Measurements from ENCODE around the gene ZCCHC7.

The ZCCHC7 gene

DNA sequence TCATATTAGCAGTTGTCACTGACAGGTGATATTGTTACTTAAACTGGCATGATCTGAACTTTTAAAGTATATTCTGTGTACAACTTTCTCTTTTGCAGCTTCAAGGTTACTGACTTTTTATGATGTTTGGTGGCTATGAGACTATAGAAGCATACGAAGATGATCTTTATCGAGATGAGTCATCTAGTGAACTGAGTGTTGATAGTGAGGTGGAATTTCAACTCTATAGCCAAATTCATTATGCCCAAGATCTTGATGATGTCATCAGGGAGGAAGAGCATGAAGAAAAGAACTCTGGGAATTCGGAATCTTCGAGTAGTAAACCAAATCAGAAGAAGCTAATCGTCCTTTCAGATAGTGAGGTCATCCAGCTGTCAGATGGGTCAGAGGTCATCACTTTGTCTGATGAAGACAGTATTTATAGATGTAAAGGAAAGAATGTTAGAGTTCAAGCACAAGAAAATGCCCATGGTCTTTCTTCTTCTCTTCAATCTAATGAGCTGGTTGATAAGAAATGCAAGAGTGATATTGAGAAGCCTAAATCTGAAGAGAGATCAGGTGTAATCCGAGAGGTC is 5.9 kb downstream of the ZCCHC7 start:
- DNase-seq (ENCODE audit: low read depth): no peak
- no peaks in the 10 kb centered on the region for H3K27me3 ChIP-seq (replicated peaks; ENCODE audit: control insufficient read depth, insufficient read depth, low read length)
- peaks cover 33% of the 10 kb centered on the region for H3K36me3 ChIP-seq (ENCODE audit: control insufficient read depth, insufficient read depth, low read length, severe bottlenecking)
- H3K9me3 ChIP-seq (ENCODE audit: control insufficient read depth, low read length): no peaks in the 10 kb centered on the region
- H3K4me3 ChIP-seq (ENCODE audit: low read length): no peak overlapping the region
- peaks cover 8% of the 10 kb centered on the region for H3K4me1 ChIP-seq (ENCODE audit: control insufficient read depth, insufficient read depth, low read length)
- no peak overlapping the region for H3K9ac ChIP-seq (ENCODE audit: low read length)

DNA sequence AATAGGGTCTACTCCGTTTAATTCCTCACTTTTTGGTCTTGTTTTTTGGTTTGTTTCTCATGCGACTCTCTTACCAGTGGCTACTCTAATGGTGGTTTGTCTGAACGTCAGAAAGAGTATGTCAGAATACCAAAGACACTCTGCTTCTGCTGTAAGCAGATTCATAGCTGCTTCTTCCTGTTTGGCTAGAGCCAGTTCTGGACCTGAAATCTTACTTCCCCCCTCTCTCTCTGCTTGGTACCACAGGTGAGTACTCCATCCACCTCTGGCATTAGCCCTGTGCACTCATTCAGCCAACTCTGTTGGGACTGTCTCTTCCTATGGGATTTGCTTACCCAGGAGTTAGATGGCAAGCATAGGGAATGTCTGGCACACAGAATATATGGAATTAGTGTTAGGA is 6.6 kb downstream of the ZCCHC7 start:
- Histone ChIP-seq H3K9ac (ENCODE audit: low read length) (no peak overlapping the region), H3K36me3 (ENCODE audit: control insufficient read depth, insufficient read depth, low read length, severe bottlenecking) (peaks cover 38% of the 10 kb centered on the region), H3K4me3 (ENCODE audit: low read length) (no peak overlapping the region), H3K27me3 (replicated peaks; ENCODE audit: control insufficient read depth, insufficient read depth, low read length) (no peaks in the 10 kb centered on the region), H3K9me3 (ENCODE audit: control insufficient read depth, low read length) (no peaks in the 10 kb centered on the region), H3K4me1 (ENCODE audit: control insufficient read depth, insufficient read depth, low read length) (peaks cover 5% of the 10 kb centered on the region)
- no peak for DNase-seq (ENCODE audit: low read depth)

DNA sequence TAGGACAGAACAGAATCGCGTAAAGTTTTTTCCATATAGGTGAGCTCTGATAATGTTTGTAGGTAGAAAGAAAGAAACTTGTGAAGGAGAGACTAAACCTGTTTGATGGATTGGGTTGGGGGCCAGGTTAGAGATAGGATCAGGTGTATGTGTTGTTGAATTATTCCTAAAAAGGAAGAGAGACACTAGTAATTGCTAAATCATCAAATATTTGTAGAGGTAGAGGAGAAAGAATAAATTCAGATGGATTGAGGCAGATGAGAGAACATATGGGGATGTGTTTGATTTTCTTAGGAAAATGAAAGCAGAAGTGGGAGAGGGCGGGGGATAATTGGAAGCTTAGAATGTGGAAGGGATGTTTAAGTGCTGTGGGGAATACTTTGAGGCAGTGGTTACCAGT is 7.7 kb downstream of the ZCCHC7 start:
- H3K36me3 ChIP-seq (ENCODE audit: control insufficient read depth, insufficient read depth, low read length, severe bottlenecking): peaks cover 46% of the 10 kb centered on the region
- H3K4me3 ChIP-seq (ENCODE audit: low read length): no peak overlapping the region

DNA sequence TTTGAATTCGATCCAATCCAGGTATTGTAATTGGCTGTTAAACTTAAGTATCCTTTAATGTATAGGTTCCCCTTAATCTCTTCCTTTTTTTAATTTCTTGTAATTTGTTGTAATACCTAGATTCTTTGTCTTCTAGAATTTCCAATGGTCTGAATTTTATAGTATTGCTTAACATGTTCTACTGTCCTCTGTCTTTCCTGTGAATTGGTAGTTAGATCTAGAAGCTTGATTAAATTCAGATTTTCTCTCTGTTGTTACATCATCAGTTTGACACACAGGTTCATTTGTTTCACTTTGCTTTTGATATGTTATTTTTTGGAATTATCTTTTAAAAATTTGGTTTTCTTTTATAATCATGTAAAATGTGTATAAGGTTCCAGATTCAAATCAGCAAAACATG is 13.8 kb downstream of the ZCCHC7 start:
- Histone ChIP-seq H3K9me3 (ENCODE audit: control insufficient read depth, low read length) (no peaks in the 10 kb centered on the region), H3K4me3 (ENCODE audit: low read length) (no peak overlapping the region), H3K27me3 (replicated peaks; ENCODE audit: control insufficient read depth, insufficient read depth, low read length) (no peaks in the 10 kb centered on the region), H3K9ac (ENCODE audit: low read length) (no peak overlapping the region), H3K36me3 (ENCODE audit: control insufficient read depth, insufficient read depth, low read length, severe bottlenecking) (peaks cover 37% of the 10 kb centered on the region), H3K4me1 (ENCODE audit: control insufficient read depth, insufficient read depth, low read length) (peaks cover 3% of the 10 kb centered on the region)
- DNase-seq (ENCODE audit: low read depth): no peak

More for the DNA sequence above, 7.7 kb downstream of the ZCCHC7 start:
- H3K9ac ChIP-seq (ENCODE audit: low read length): no peak overlapping the region
- DNase-seq (ENCODE audit: low read depth): no peak
- no peaks in the 10 kb centered on the region for H3K4me1 ChIP-seq (ENCODE audit: control insufficient read depth, insufficient read depth, low read length)
- no peaks in the 10 kb centered on the region for H3K9me3 ChIP-seq (ENCODE audit: control insufficient read depth, low read length)
- H3K27me3 ChIP-seq (replicated peaks; ENCODE audit: control insufficient read depth, insufficient read depth, low read length): no peaks in the 10 kb centered on the region

DNA sequence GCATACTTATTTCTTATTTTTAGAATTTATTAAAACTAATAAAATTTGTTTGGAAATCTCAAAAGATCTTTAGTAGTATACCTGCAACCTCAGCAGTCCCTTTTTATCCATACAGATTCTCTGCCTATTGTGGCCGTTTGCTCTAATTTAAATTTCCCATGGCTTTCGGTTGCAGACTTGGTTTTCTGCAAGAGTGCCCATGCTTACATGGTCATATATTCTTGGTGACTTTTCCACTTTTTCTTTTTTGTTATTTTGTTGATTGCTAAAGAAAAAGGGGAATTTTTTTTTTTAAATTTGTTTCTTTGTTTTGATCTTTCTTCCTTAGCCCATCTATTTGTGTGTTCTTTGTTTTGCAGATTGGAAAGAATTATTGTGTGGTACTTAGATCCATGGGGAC is 20.6 kb downstream of the ZCCHC7 start:
- DNase-seq (ENCODE audit: low read depth): no peak
- no peak overlapping the region for H3K9ac ChIP-seq (ENCODE audit: low read length)
- H3K36me3 ChIP-seq (ENCODE audit: control insufficient read depth, insufficient read depth, low read length, severe bottlenecking): peaks cover 14% of the 10 kb centered on the region
- peaks cover 11% of the 10 kb centered on the region for H3K4me1 ChIP-seq (ENCODE audit: control insufficient read depth, insufficient read depth, low read length)
- no peaks in the 10 kb centered on the region for H3K9me3 ChIP-seq (ENCODE audit: control insufficient read depth, low read length)
- no peaks in the 10 kb centered on the region for H3K27me3 ChIP-seq (replicated peaks; ENCODE audit: control insufficient read depth, insufficient read depth, low read length)
- no peak overlapping the region for H3K4me3 ChIP-seq (ENCODE audit: low read length)

DNA sequence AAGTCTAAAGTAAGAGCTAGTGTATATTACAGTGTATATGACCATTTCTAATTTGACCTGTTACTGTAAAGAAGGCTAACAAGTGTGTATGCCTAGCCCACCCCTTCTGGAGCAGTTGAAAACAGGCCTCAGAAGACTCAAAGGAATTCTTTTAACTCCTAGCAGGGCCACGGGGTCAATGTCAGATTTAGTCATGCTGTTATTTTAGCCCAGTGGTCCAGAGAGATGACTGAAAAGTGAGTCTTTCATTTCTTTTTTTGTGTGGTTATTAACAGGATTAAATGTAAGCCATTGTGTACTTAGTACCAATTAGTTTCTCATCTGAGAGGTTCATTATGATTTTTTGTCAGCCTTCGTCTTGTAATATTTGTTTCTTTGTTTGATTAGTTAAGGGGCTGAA is 24.4 kb downstream of the ZCCHC7 start:
- Histone ChIP-seq H3K4me3 (ENCODE audit: low read length) (no peak overlapping the region), H3K27me3 (replicated peaks; ENCODE audit: control insufficient read depth, insufficient read depth, low read length) (no peaks in the 10 kb centered on the region), H3K36me3 (ENCODE audit: control insufficient read depth, insufficient read depth, low read length, severe bottlenecking) (peaks cover 7% of the 10 kb centered on the region), H3K9ac (ENCODE audit: low read length) (no peak overlapping the region), H3K9me3 (ENCODE audit: control insufficient read depth, low read length) (no peaks in the 10 kb centered on the region), H3K4me1 (ENCODE audit: control insufficient read depth, insufficient read depth, low read length) (peaks cover 2% of the 10 kb centered on the region)
- DNase-seq (ENCODE audit: low read depth): no peak

DNA sequence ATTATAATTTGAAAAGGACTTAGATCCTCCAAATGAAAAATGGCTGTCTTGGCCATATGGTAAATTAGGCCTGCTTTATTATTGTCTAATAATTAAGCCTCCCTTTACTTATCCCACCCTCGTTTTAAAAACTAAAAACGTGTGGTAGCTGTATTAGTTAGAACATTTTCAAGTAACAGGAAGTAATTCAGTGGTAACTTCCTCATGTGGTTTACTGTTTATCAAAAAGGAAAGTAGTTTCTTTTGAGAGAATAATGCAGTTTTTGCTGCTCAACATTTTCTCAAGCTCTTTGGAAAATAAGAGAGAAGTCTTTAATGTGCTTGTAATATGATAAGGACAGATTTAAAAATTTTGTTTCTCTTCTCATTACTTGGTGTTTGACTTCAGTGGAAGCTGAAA is 26.0 kb downstream of the ZCCHC7 start:
- Histone ChIP-seq H3K4me3 (ENCODE audit: low read length) (no peak overlapping the region), H3K4me1 (ENCODE audit: control insufficient read depth, insufficient read depth, low read length) (no peaks in the 10 kb centered on the region), H3K9me3 (ENCODE audit: control insufficient read depth, low read length) (no peaks in the 10 kb centered on the region), H3K9ac (ENCODE audit: low read length) (no peak overlapping the region), H3K36me3 (ENCODE audit: control insufficient read depth, insufficient read depth, low read length, severe bottlenecking) (peaks cover 16% of the 10 kb centered on the region), H3K27me3 (replicated peaks; ENCODE audit: control insufficient read depth, insufficient read depth, low read length) (no peaks in the 10 kb centered on the region)
- DNase-seq (ENCODE audit: low read depth): no peak

DNA sequence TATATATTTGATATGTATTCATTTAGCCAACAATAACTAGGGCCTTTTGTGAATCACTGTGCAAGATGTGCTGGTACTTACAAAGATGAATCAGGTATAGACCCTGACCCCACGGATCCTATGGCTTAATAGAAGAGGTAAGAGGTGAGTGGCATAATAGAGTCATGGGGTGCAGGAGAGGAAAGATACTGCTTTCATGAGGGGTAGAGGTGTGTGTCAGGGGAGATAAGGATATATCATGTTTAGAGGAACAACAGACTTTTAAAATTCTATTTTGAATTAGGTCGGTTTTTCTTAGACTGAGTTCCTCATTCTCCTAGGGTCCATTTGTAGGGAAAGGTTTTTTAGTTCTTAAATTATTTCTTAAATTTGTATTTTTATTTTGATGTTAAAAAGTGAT is 27.8 kb downstream of the ZCCHC7 start:
- H3K4me1 ChIP-seq (ENCODE audit: control insufficient read depth, insufficient read depth, low read length): no peaks in the 10 kb centered on the region
- H3K9me3 ChIP-seq (ENCODE audit: control insufficient read depth, low read length): no peaks in the 10 kb centered on the region
- DNase-seq (ENCODE audit: low read depth): no peak
- peaks cover 16% of the 10 kb centered on the region for H3K36me3 ChIP-seq (ENCODE audit: control insufficient read depth, insufficient read depth, low read length, severe bottlenecking)
- H3K27me3 ChIP-seq (replicated peaks; ENCODE audit: control insufficient read depth, insufficient read depth, low read length): no peaks in the 10 kb centered on the region
- no peak overlapping the region for H3K4me3 ChIP-seq (ENCODE audit: low read length)
- H3K9ac ChIP-seq (ENCODE audit: low read length): no peak overlapping the region

DNA sequence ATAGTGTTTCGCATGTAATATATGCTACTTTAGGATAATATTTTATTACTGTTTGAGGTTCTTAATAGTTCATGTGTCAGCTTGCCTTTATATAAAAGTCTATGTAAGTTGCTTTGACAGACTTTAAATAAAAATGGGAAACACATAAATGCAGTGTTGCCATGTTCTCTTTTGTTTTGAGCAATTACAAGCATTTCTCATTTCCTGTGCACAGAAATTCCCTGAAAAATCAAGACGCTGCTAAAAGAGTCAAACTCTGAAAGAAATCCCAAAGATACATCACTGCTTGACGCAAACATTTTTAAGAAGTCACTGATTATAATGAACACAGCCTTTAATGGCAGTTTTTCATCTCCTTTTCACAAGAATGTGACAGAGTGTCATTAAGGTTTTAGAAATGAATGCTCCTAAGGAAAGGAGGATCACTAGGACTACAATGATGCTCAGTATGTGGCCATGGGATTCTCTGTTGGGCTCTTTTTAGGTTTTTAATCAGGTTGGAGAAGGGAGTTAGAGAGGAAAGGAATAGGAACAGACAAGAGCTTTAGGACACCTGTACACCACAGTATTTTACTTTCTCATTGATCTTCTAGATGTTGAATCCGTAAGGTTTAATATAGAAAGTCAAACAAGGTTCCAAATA is 29.4 kb downstream of the ZCCHC7 start:
- Histone ChIP-seq H3K9ac (ENCODE audit: low read length) (no peak overlapping the region), H3K4me3 (ENCODE audit: low read length) (no peak overlapping the region), H3K4me1 (ENCODE audit: control insufficient read depth, insufficient read depth, low read length) (no peaks in the 10 kb centered on the region), H3K9me3 (ENCODE audit: control insufficient read depth, low read length) (no peaks in the 10 kb centered on the region), H3K27me3 (replicated peaks; ENCODE audit: control insufficient read depth, insufficient read depth, low read length) (no peaks in the 10 kb centered on the region), H3K36me3 (ENCODE audit: control insufficient read depth, insufficient read depth, low read length, severe bottlenecking) (peaks cover 30% of the 10 kb centered on the region)
- DNase-seq (ENCODE audit: low read depth): no peak

DNA sequence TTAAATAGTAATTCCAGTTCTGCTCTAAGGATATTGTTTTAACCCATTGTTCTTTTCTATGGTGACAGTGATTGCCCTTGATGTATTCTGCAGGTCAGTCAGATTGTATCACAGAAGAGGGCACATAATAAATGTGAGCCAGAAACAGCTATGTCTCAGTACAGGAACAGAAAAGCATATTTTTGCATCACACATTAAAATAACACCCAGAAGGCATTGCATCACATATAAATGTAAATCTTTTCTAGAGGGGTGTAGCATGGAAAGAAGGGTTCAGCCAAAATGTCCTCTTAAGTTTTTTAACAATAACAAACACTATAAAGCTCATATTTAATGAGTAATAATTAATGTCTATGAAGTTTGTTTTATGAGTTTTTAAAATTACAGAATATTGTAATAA is 30.0 kb downstream of the ZCCHC7 start:
- H3K9ac ChIP-seq (ENCODE audit: low read length): no peak overlapping the region
- H3K4me1 ChIP-seq (ENCODE audit: control insufficient read depth, insufficient read depth, low read length): no peaks in the 10 kb centered on the region
- no peak overlapping the region for H3K4me3 ChIP-seq (ENCODE audit: low read length)
- DNase-seq (ENCODE audit: low read depth): no peak
- no peaks in the 10 kb centered on the region for H3K27me3 ChIP-seq (replicated peaks; ENCODE audit: control insufficient read depth, insufficient read depth, low read length)
- no peaks in the 10 kb centered on the region for H3K9me3 ChIP-seq (ENCODE audit: control insufficient read depth, low read length)
- peaks cover 30% of the 10 kb centered on the region for H3K36me3 ChIP-seq (ENCODE audit: control insufficient read depth, insufficient read depth, low read length, severe bottlenecking)

DNA sequence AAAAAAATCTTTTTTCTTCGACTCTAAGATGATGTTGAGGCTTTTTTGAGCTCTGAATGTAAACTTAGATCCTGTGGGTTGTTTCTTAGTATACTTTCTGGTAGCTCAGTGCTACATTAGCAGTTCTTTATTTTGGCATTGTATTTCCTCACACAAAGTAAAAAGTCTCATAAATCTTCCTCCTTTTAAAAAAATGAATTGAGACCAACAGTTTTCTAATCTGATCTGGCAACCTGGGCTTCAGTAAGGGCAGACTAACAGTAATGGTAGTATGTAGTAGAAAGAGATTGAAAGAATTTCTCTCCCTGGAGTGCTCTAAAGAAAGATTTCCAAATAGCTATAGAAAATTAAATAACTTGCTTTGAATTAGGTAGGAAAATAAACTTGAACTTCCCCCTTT is 31.4 kb downstream of the ZCCHC7 start:
- Histone ChIP-seq H3K27me3 (replicated peaks; ENCODE audit: control insufficient read depth, insufficient read depth, low read length) (no peaks in the 10 kb centered on the region), H3K4me1 (ENCODE audit: control insufficient read depth, insufficient read depth, low read length) (no peaks in the 10 kb centered on the region), H3K9ac (ENCODE audit: low read length) (no peak overlapping the region), H3K4me3 (ENCODE audit: low read length) (no peak overlapping the region), H3K36me3 (ENCODE audit: control insufficient read depth, insufficient read depth, low read length, severe bottlenecking) (peaks cover 33% of the 10 kb centered on the region), H3K9me3 (ENCODE audit: control insufficient read depth, low read length) (no peaks in the 10 kb centered on the region)
- no peak for DNase-seq (ENCODE audit: low read depth)

DNA sequence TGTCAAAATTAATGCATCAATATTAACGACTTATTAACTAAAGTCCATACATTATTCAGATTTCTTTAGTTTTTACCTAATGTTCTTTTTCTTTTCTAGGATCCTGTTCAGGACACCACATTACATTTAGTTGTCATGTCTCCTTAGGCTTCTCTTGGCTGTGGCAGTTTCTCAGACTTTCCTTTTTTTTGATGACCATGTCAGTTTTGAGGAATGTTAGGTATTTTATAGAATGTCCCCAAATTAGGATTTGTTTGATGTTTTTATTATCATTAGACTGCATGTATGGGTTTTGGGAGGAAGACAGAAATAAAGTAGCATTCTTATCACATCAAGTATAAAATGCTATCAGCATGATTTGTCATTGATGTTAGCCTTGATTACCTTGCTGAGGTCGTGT is 32.0 kb downstream of the ZCCHC7 start:
- no peak for DNase-seq (ENCODE audit: low read depth)
- H3K9me3 ChIP-seq (ENCODE audit: control insufficient read depth, low read length): no peaks in the 10 kb centered on the region
- H3K9ac ChIP-seq (ENCODE audit: low read length): no peak overlapping the region
- H3K4me1 ChIP-seq (ENCODE audit: control insufficient read depth, insufficient read depth, low read length): no peaks in the 10 kb centered on the region
- no peak overlapping the region for H3K4me3 ChIP-seq (ENCODE audit: low read length)
- peaks cover 33% of the 10 kb centered on the region for H3K36me3 ChIP-seq (ENCODE audit: control insufficient read depth, insufficient read depth, low read length, severe bottlenecking)
- H3K27me3 ChIP-seq (replicated peaks; ENCODE audit: control insufficient read depth, insufficient read depth, low read length): no peaks in the 10 kb centered on the region

All from adipocyte (in vitro differentiated cells).